Keratinocyte (primary cell): ENCODE data around the gene MREG. TPM values are rescaled to one million over a fixed set of nuclear protein-coding genes. Genes with fewer than 3 reads are reported as not detected.

ENCODE experiments used
- DNase-seq: peaks from one replicate; pipeline ENCODE4 v3.0.0-alpha.2; 2011; ENCODE audit warnings: low read depth, missing footprints, low spot score
- FAIRE-seq: peaks from 2 replicates; lab custom pipeline; 2011; peaks lifted over from hg19 to GRCh38; lab: Jason Lieb, UNC
- H2AFZ ChIP-seq: 2 replicates; pipeline ENCODE4 v1.6.0; 2012; ENCODE audit warnings: low read length, control low read depth, inconsistent platforms; ENCODE audit not compliant: control insufficient read depth
- H3K27ac ChIP-seq: 2 replicates; pipeline ENCODE4 v1.5.1; 2011; ENCODE audit warnings: low read length; ENCODE audit not compliant: control insufficient read depth, insufficient read depth
- H3K27me3 ChIP-seq: 3 replicates; pipeline ENCODE4 v1.6.0; 2011; ENCODE audit warnings: low read length; ENCODE audit not compliant: control insufficient read depth, insufficient read depth; ENCODE audit errors: extremely low read depth
- H3K36me3 ChIP-seq, 2 experiments: 2 replicates in 1 of 2; 3 replicates in 1 of 2; pipeline ENCODE4 v1.5.1; 2011; ENCODE audit warnings: low read length in 2 of 2, mild to moderate bottlenecking in 1 of 2; ENCODE audit not compliant: control insufficient read depth in 2 of 2, insufficient read depth in 2 of 2; ENCODE audit errors: extremely low read depth in 1 of 2
- H3K4me1 ChIP-seq: 3 replicates; pipeline ENCODE4 v1.5.1; 2011; ENCODE audit warnings: low read length; ENCODE audit not compliant: control insufficient read depth, insufficient read depth; ENCODE audit errors: extremely low read depth
- H3K4me2 ChIP-seq: 3 replicates; pipeline ENCODE4 v1.6.0; 2011; ENCODE audit warnings: low read depth, low read length; ENCODE audit not compliant: control insufficient read depth, insufficient read depth; ENCODE audit errors: extremely low read depth
- H3K4me3 ChIP-seq, 3 experiments: fragments of 200-600 bp in 1 of 3; sonication (generic) in 1 of 3; 2 replicates in 2 of 3; 3 replicates in 1 of 3; pipeline ENCODE4 v1.5.1; 2011 to 2016; ENCODE audit warnings: low read length in 3 of 3, mild to moderate bottlenecking in 3 of 3, control low read depth in 2 of 3, inconsistent platforms in 1 of 3, low read depth in 1 of 3, mixed read lengths in 1 of 3, mixed run types in 1 of 3, moderate library complexity in 1 of 3; ENCODE audit not compliant: control insufficient read depth in 2 of 3, insufficient read depth in 2 of 3; ENCODE audit errors: extremely low read depth in 1 of 3
- H3K79me2 ChIP-seq: 2 replicates; pipeline ENCODE4 v1.6.0; 2012; ENCODE audit warnings: low read length; ENCODE audit not compliant: control insufficient read depth, insufficient read depth
- H3K9ac ChIP-seq: 3 replicates; pipeline ENCODE4 v1.6.0; 2011; ENCODE audit warnings: low read length; ENCODE audit not compliant: control insufficient read depth, insufficient read depth; ENCODE audit errors: extremely low read depth
- H3K9me1 ChIP-seq: 3 replicates; pipeline ENCODE4 v1.6.0; 2011; ENCODE audit warnings: low read length; ENCODE audit not compliant: control insufficient read depth, insufficient read depth; ENCODE audit errors: extremely low read depth
- H3K9me3 ChIP-seq: 2 replicates; pipeline ENCODE4 v1.5.1; 2012; ENCODE audit warnings: low read depth, low read length; ENCODE audit not compliant: control insufficient read depth
- H4K20me1 ChIP-seq: 3 replicates; pipeline ENCODE4 v1.6.0; 2011; ENCODE audit warnings: low read length; ENCODE audit not compliant: control insufficient read depth, insufficient read depth; ENCODE audit errors: extremely low read depth
- CTCF ChIP-seq, 3 experiments: IDR thresholded peaks in 1 of 3; conservative IDR thresholded peaks in 1 of 3; optimal IDR thresholded peaks in 1 of 3; 2 replicates in 2 of 3; 3 replicates in 1 of 3; pipeline versions ENCODE3 to v1.5.1; 2011; ENCODE audit warnings: low read length in 3 of 3, mild to moderate bottlenecking in 3 of 3, moderate library complexity in 2 of 3, control low read depth in 1 of 3, inconsistent platforms in 1 of 3; ENCODE audit not compliant: insufficient read depth in 2 of 3; ENCODE audit errors: extremely low read depth in 1 of 3
- EZH2 ChIP-seq: IDR thresholded peaks from one replicate; pipeline ENCODE4 v1.6.1; 2012; ENCODE audit warnings: inconsistent platforms, mild to moderate bottlenecking, low read length, moderate library complexity
- dilution Hi-C: fragments of 300-500 bp; cut with MboI; formaldehyde crosslinking; loops from one replicate; pipeline ENCODE4 v1.7.0; 2020; ENCODE audit warnings: low sequenced_read_pairs; ENCODE audit not compliant: extremely low pct_ligation_motif_present
- polyA plus RNA-seq, 5 experiments: library from polyadenylated mRNA; depleted of rRNA in 3 of 5; stranded (reverse) in 3 of 5; stranded (forward) in 1 of 5; unstranded in 1 of 5; fragments of >200 nt; gene quantifications; 1 replicate in 1 of 5; 2 replicates in 3 of 5; 3 replicates in 1 of 5; pipeline versions ENCODE4 v1.2.1 to v1.2.3, GENCODE V29; 2011 to 2012; ENCODE audit warnings: missing spikeins in 2 of 5, low read depth in 1 of 5, low replicate concordance in 1 of 5

The MREG gene
- polyA plus RNA-seq, 1 donor (not counting 4 experiments of a cell fraction or from before 2014, with no cell fraction given) = 32.9 TPM

GRCh38 chr2:215983581-215984351, 29.6 kb downstream of the MREG start:
- Histone ChIP-seq H2AFZ (no peak overlapping the region), H3K27me3 (no peaks in the 10 kb centered on the region), H3K9ac (no peak overlapping the region), H3K4me1 (peaks cover 23% of the 10 kb centered on the region), H3K79me2 (peaks cover 30% of the 10 kb centered on the region), H3K9me1 (peaks cover 6% of the 10 kb centered on the region), H3K9me3 (no peaks in the 10 kb centered on the region), H3K4me2 (no peak overlapping the region), H4K20me1 (peaks cover 5% of the 10 kb centered on the region), H3K36me3 (peaks cover 2 to 3% of the 10 kb centered on the region in 2 experiments), H3K4me3 (no peak overlapping the region), H3K27ac (no peak overlapping the region)
- dilution Hi-C loops = no loop called here
- no peak for DNase-seq
- no peak for TF ChIP-seq EZH2
- no peak for TF ChIP-seq CTCF (optimal IDR thresholded peaks at IDR 0.05 in 1 of 3, IDR thresholded peaks at IDR 0.05 in 1 of 3, conservative IDR thresholded peaks at IDR 0.05 in 1 of 3; ENCODE audit: extremely low read depth in 1 of 3, insufficient read depth in 2 of 3, low read length in 3 of 3)
- no peak for FAIRE-seq

- Histone ChIP-seq H3K9me3 (no peaks in the 10 kb centered on the region), H3K4me1 (peaks cover 23% of the 10 kb centered on the region), H3K27me3 (no peaks in the 10 kb centered on the region), H3K36me3 (peaks cover 2 to 3% of the 10 kb centered on the region in 2 experiments), H3K4me2 (peak overlapping the region; percentile 65), H3K79me2 (peaks cover 25% of the 10 kb centered on the region), H3K27ac (peak overlapping the region; percentile 73), H3K9me1 (peaks cover 6% of the 10 kb centered on the region), H4K20me1 (peaks cover 5% of the 10 kb centered on the region), H3K9ac (peak overlapping the region; percentile 31), H3K4me3 (peak overlapping the region in 1 of 3 experiments; percentile 12), H2AFZ (no peak overlapping the region)
- DNase-seq (peak; percentile 63), FAIRE-seq (peak; percentile 98)
- dilution Hi-C loops = no loop called here
- no peak for TF ChIP-seq EZH2
- TF ChIP-seq CTCF (optimal IDR thresholded peaks at IDR 0.05 in 1 of 3, IDR thresholded peaks at IDR 0.05 in 1 of 3, conservative IDR thresholded peaks at IDR 0.05 in 1 of 3; ENCODE audit: extremely low read depth in 1 of 3, insufficient read depth in 2 of 3, low read length in 3 of 3) = no peak
These were observed 30.9 kb downstream of the MREG start for GRCh38 chr2:215982465-215982875.
